ENCODE results near the gene PRDM16. TPM values are rescaled to one million over a fixed set of nuclear protein-coding genes. Genes with fewer than 3 reads are reported as not detected.

PRDM16 gene
- total and polyA plus RNA-seq, 2 of the 13 experiments (the other 11 are each of a cell fraction or from before 2014, with no cell fraction given): 0.15 to 0.81 TPM

- TF ChIP-seq ZBTB34 (CRISPR knock-in tag; IDR thresholded peaks at IDR 0.05) (peak; percentile 49; the same call in 1 of the 2 replicates), NPAS2 (CRISPR knock-in tag; IDR thresholded peaks at IDR 0.05; ENCODE audit: borderline replicate concordance) (no peak), TMF1 (CRISPR knock-in tag; IDR thresholded peaks at IDR 0.05; ENCODE audit: low read depth) (no peak), SIX4 (CRISPR knock-in tag; IDR thresholded peaks at IDR 0.05) (no peak), ZNF235 (CRISPR knock-in tag; IDR thresholded peaks at IDR 0.05; ENCODE audit: borderline replicate concordance) (0 out of 2 replicates have a peak, but pooled peaks have one; percentile 15), RNF2 (conservative IDR thresholded peaks at IDR 0.05; ENCODE audit: low read depth) (no peak), GMEB1 (CRISPR knock-in tag; IDR thresholded peaks at IDR 0.05; ENCODE audit: borderline replicate concordance) (peak; percentile 44; the same call in 1 of the 2 replicates), BCL3 (CRISPR knock-in tag; IDR thresholded peaks at IDR 0.05) (peak; percentile 87; the same call in 1 of the 2 replicates), ZNF20 (CRISPR knock-in tag; IDR thresholded peaks at IDR 0.05) (no peak), ELF1 (CRISPR knock-in tag; IDR thresholded peaks at IDR 0.05) (peak; percentile 60; the same call in 1 of the 2 replicates), ASH2L (IDR thresholded peaks at IDR 0.05; ENCODE audit: insufficient read length, low read depth, low read length) (peak; percentile 47), ARNT2 (CRISPR knock-in tag; IDR thresholded peaks at IDR 0.05; ENCODE audit: low read depth) (no peak), ARHGAP35 (CRISPR knock-in tag; IDR thresholded peaks at IDR 0.05; ENCODE audit: borderline replicate concordance) (no peak), BRF2 (CRISPR knock-in tag; IDR thresholded peaks at IDR 0.05) (no peak), ZNF484 (CRISPR knock-in tag; IDR thresholded peaks at IDR 0.05; ENCODE audit: borderline replicate concordance, low read depth) (no peak), THAP8 (CRISPR knock-in tag; IDR thresholded peaks at IDR 0.05; ENCODE audit: borderline replicate concordance) (no peak), PRDM10 (CRISPR knock-in tag; IDR thresholded peaks at IDR 0.05; ENCODE audit: low read depth) (no peak), ZBTB7A (CRISPR knock-in tag; IDR thresholded peaks at IDR 0.05) (no peak)
Observed at GRCh38 chr1:3340548-3341235, 271.7 kb downstream of the PRDM16 start (continued).
